GM12878 (cell line): ENCODE results near the gene TNFAIP8L3. TPM values are rescaled to one million over a fixed set of nuclear protein-coding genes. Genes with fewer than 3 reads are reported as not detected.

Source experiments
- ATAC-seq: fragments of 200-7000 bp; cut with Tn5 transposase; 3 replicates; pipeline ENCODE4 v1.9.1; 2020; ENCODE audit warnings: mild to moderate bottlenecking, moderate library complexity
- BruUV-seq: library from RNA; stranded (reverse); fragments of 400-500 nt; replicated peaks from 2 replicates; lab custom pipeline; 2021; lab: Mats Ljungman, UMichigan
- CTCF ChIA-PET: fragments of 300-600 bp; sonication (Branson Sonifier 250); formaldehyde crosslinking; extraction: SDS; loops from one replicate; lab custom pipeline; 2021; ENCODE audit warnings: inconsistent platforms; lab: Yijun Ruan, JAX
- POLR2A ChIA-PET: fragments of 350-600 bp; formaldehyde crosslinking; extraction: SDS; loops from one replicate; lab custom pipeline; 2021; ENCODE audit warnings: inconsistent platforms; lab: Charles Lee
- RAD21 ChIA-PET: fragments of 300-600 bp; sonication (Branson Sonifier 250); formaldehyde crosslinking; loops from one replicate; lab custom pipeline; 2023; ENCODE audit warnings: antibody characterized with exemption; ENCODE audit not compliant: unreplicated experiment; lab: Charles Lee
- SMC1A ChIA-PET: fragments of 300-600 bp; sonication (Branson Sonifier 250); formaldehyde crosslinking; loops from one replicate; lab custom pipeline; 2023; ENCODE audit not compliant: unreplicated experiment, uncharacterized antibody; lab: Charles Lee
- DNase-seq: peaks from one replicate; pipeline ENCODE4 v3.0.0-alpha.2; 2011; ENCODE audit warnings: low read depth, low spot score
- FAIRE-seq: peaks from 3 replicates; lab custom pipeline; 2011; peaks lifted over from hg19 to GRCh38; lab: Jason Lieb, UNC
- H2AFZ ChIP-seq: 2 replicates; pipeline ENCODE4 v1.6.0; 2011; ENCODE audit warnings: low read depth, low read length, control low read depth; ENCODE audit not compliant: control insufficient read depth
- H3K27ac ChIP-seq: 2 replicates; pipeline ENCODE4 v1.5.1; 2011; ENCODE audit warnings: control low read depth; ENCODE audit not compliant: control insufficient read depth, insufficient read depth
- H3K27me3 ChIP-seq, 2 experiments: replicated peaks in 1 of 2; 2 replicates each; pipeline versions ENCODE4 v1.6.0 to v1.6.1; 2011; ENCODE audit warnings: low read length in 1 of 2; ENCODE audit not compliant: control insufficient read depth in 2 of 2, insufficient read depth in 2 of 2
- H3K36me3 ChIP-seq, 2 experiments: 2 replicates each; pipeline ENCODE4 v1.5.1; 2011; ENCODE audit warnings: low read length in 1 of 2; ENCODE audit not compliant: control insufficient read depth in 2 of 2, insufficient read depth in 2 of 2
- H3K4me1 ChIP-seq: 2 replicates; pipeline ENCODE4 v1.6.1; 2011; ENCODE audit warnings: mild to moderate bottlenecking, low read length, moderate library complexity, mixed read lengths; ENCODE audit not compliant: control insufficient read depth, insufficient read depth
- H3K4me2 ChIP-seq: 2 replicates; pipeline ENCODE4 v1.6.0; 2011; ENCODE audit warnings: control low read depth; ENCODE audit not compliant: control insufficient read depth, insufficient read depth
- H3K4me3 ChIP-seq: fragments of 200-600 bp; sonication (generic); 2 replicates; pipeline ENCODE4 v1.5.1; 2016
- H3K79me2 ChIP-seq: 2 replicates; pipeline ENCODE4 v1.6.0; 2011; ENCODE audit warnings: low read length; ENCODE audit not compliant: control insufficient read depth, insufficient read depth
- H3K9ac ChIP-seq: 2 replicates; pipeline ENCODE4 v1.8.0; 2011; ENCODE audit warnings: low read length, control low read depth, mixed read lengths; ENCODE audit not compliant: control insufficient read depth, insufficient read depth
- H3K9me3 ChIP-seq: replicated peaks from 3 replicates; pipeline ENCODE4 v1.5.1; 2011; ENCODE audit warnings: mild to moderate bottlenecking, low read length; ENCODE audit not compliant: control insufficient read depth, insufficient read depth
- H4K20me1 ChIP-seq: 2 replicates; pipeline ENCODE4 v1.6.0; 2011; ENCODE audit not compliant: control insufficient read depth, insufficient read depth
- ATF7 ChIP-seq: fragments of 450-650 bp; IDR thresholded peaks from 2 replicates; pipeline ENCODE4 v1.6.1; 2016; ENCODE audit warnings: low read depth, mild to moderate bottlenecking
- BCL11A ChIP-seq: IDR thresholded peaks from 2 replicates; pipeline ENCODE4 v1.6.1; 2011; ENCODE audit warnings: low read depth, low read length
- CBX3 ChIP-seq: fragments of 200-600 bp; sonication (generic); IDR thresholded peaks from 2 replicates; pipeline ENCODE4 v1.6.1; 2016; ENCODE audit warnings: low read depth, borderline replicate concordance
- CREB1 ChIP-seq: IDR thresholded peaks from 2 replicates; pipeline ENCODE4 v1.6.1; 2012; ENCODE audit warnings: low read depth, mild to moderate bottlenecking, inconsistent platforms
- EED ChIP-seq: sonication (generic); IDR thresholded peaks from 2 replicates; pipeline ENCODE4 v1.6.1; 2016; ENCODE audit warnings: antibody characterized with exemption, low read depth
- FOXM1 ChIP-seq: IDR thresholded peaks from 2 replicates; pipeline ENCODE4 v1.6.1; 2012; ENCODE audit warnings: low read depth, mild to moderate bottlenecking, inconsistent platforms, low read length, moderate library complexity
- HDAC6 ChIP-seq: fragments of 200-600 bp; sonication (generic); IDR thresholded peaks from one replicate; pipeline ENCODE4 v1.8.0; 2017; ENCODE audit warnings: antibody characterized with exemption; ENCODE audit not compliant: unreplicated experiment
- KLF5 ChIP-seq: fragments of 450-650 bp; IDR thresholded peaks from 2 replicates; pipeline ENCODE4 v1.6.1; 2014; ENCODE audit warnings: mild to moderate bottlenecking; ENCODE audit not compliant: partially characterized antibody
- MEF2A ChIP-seq: IDR thresholded peaks from 2 replicates; pipeline ENCODE4 v1.6.1; 2011; ENCODE audit warnings: low read depth, mild to moderate bottlenecking, low read length, moderate library complexity; ENCODE audit not compliant: insufficient read depth
- NBN ChIP-seq: fragments of 450-650 bp; IDR thresholded peaks from 2 replicates; pipeline ENCODE4 v1.6.1; 2016
- POLR2A ChIP-seq: IDR thresholded peaks from 2 replicates; pipeline ENCODE4 v1.6.1; 2011; ENCODE audit warnings: low read depth, mild to moderate bottlenecking, low read length
- SUZ12 ChIP-seq: fragments of 200-600 bp; sonication (generic); IDR thresholded peaks from one replicate; pipeline ENCODE4 v1.6.1; 2018; ENCODE audit warnings: antibody characterized with exemption, mild to moderate bottlenecking; ENCODE audit not compliant: unreplicated experiment
- TCF12 ChIP-seq: IDR thresholded peaks from 2 replicates; pipeline ENCODE4 v1.6.1; 2011; ENCODE audit warnings: low read depth, mild to moderate bottlenecking, low read length
- YBX1 ChIP-seq: fragments of 450-650 bp; IDR thresholded peaks from 2 replicates; pipeline ENCODE4 v1.6.1; 2016; ENCODE audit warnings: antibody characterized with exemption
- WGBS: methylation state at CpG from one replicate; pipeline ENCODE4 v1.1.6; 2016; ENCODE audit warnings: low lambda C conversion rate; ENCODE audit not compliant: insufficient replicate concordance, insufficient coverage; ENCODE audit errors: missing lambda C conversion rate; 5-methylcytosine and 5-hydroxymethylcytosine counted together
- in situ Hi-C: fragments of 300-500 bp; cut with MboI; formaldehyde crosslinking; loops from 9 replicates; pipeline ENCODE4 v1.14.3; 2018; ENCODE audit warnings: mixed read lengths
- intact Hi-C: fragments of 100-400 bp; cut with micrococcal nuclease; formaldehyde crosslinking; loops from one replicate; pipeline ENCODE4 v1.14.2; 2022; ENCODE audit not compliant: unreplicated experiment
- polyA plus RNA-seq, 11 experiments: library from polyadenylated mRNA; depleted of rRNA in 4 of 11; unstranded in 6 of 11; stranded (reverse) in 5 of 11; fragments of >200 nt; fragmentation: Nextera tagmentation in 4 of 11; fragmentation: Illumina TruSeq in 1 of 11; extraction: Ambion mirVana in 4 of 11; extraction: Trizol in 1 of 11; gene quantifications; 1 replicate in 1 of 11; 2 replicates in 10 of 11; pipeline versions ENCODE4 v1.2.1 to v1.2.3, GENCODE V29; 2011 to 2016; ENCODE audit warnings: inconsistent platforms in 2 of 11, missing spikeins in 2 of 11, low read depth in 1 of 11
- total RNA-seq, 4 experiments: library from RNA; depleted of rRNA in 3 of 4; stranded (reverse); fragments of >200 nt in 3 of 4; fragmentation: Illumina TruSeq in 1 of 4; extraction: Trizol in 1 of 4; gene quantifications; 2 replicates each; pipeline versions ENCODE4 v1.2.1 to v1.2.3, GENCODE V29; 2013 to 2021

The TNFAIP8L3 gene
- total and polyA plus RNA-seq, 10 of the 15 experiments (the other 5 are each of a cell fraction or from before 2014, with no cell fraction given) = 0.22 TPM; not detected in 9

- H3K27ac ChIP-seq = peak overlapping the region; percentile 55
- H4K20me1 ChIP-seq = no peaks in the 10 kb centered on the region
- ChIA-PET POLR2A (interaction anchor here (1.3 to 2.3 kb wide), 3 partner anchors 10 to 26 kb away, joined by 3 to 24 read pairs (median 4); no protein-coding TSS in a partner anchor), RAD21 (interaction anchor here (2.8 kb wide), 1 partner anchor 9 kb away, joined by 10 read pairs; no protein-coding TSS in a partner anchor), SMC1A (interaction anchor here (2.0 to 3.8 kb wide), 2 partner anchors 11 to 12 kb away, joined by 13 to 37 read pairs; no protein-coding TSS in a partner anchor), CTCF (interaction anchor here (1.0 kb wide), 1 partner anchor 10 kb away, joined by 3 read pairs; no protein-coding TSS in a partner anchor)
- peak overlapping the region; percentile 90 for H2AFZ ChIP-seq
- intact Hi-C loops = no loop called here
- no TSS peak for BruUV-seq
- TF ChIP-seq CBX3 = no peak
- no peak; the same call in 1 of the 2 replicates for TF ChIP-seq CREB1
- TF ChIP-seq SUZ12 = no peak
- TF ChIP-seq EED = peak; percentile 6; the same call in 1 of the 2 replicates
- TF ChIP-seq NBN = 0 out of 2 replicates have a peak, but pooled peaks have one; percentile 62
- no peak for TF ChIP-seq POLR2A
- no peak for TF ChIP-seq KLF5
- no peak for TF ChIP-seq MEF2A
- no peak for TF ChIP-seq YBX1
- TF ChIP-seq HDAC6 = no peak
- TF ChIP-seq ATF7 = peak; percentile 55; the same call in 1 of the 2 replicates
- no peak for TF ChIP-seq FOXM1
- TF ChIP-seq BCL11A = no peak
- no peak for TF ChIP-seq TCF12
- peak; percentile 9; the same call in 2 of the 3 replicates for ATAC-seq
- H3K4me2 ChIP-seq = peak overlapping the region; percentile 78
- H3K9ac ChIP-seq = peak overlapping the region; percentile 64; the same call in 1 of the 2 replicates
- H3K9me3 ChIP-seq = no peaks in the 10 kb centered on the region; the same call in 2 of the 3 replicates
- H3K79me2 ChIP-seq = no peaks in the 10 kb centered on the region
- DNase-seq = no peak
- H3K27me3 ChIP-seq = no peaks in the 10 kb centered on the region
- no peak for FAIRE-seq
- WGBS = 67% methylated on average over 16 of the region's 16 CpGs
- in situ Hi-C loops = no loop called here
- H3K36me3 ChIP-seq = no peaks in the 10 kb centered on the region
- H3K4me1 ChIP-seq = peaks cover 22% of the 10 kb centered on the region
- H3K4me3 ChIP-seq = no peak overlapping the region
Measured at GRCh38 chr15:51076524-51077220, 18.0 kb downstream of the TNFAIP8L3 start.
